Ishikawa (cell line): Measurements from ENCODE around the gene PTPRN2.

ENCODE experiments used
- CEBPB ChIP-seq: IDR thresholded peaks from 2 replicates; pipeline ENCODE4 v1.6.1; 2012
- CREB1 ChIP-seq: IDR thresholded peaks from 2 replicates; pipeline ENCODE4 v1.6.1; 2012; ENCODE audit warnings: low read depth
- EGR1 ChIP-seq: IDR thresholded peaks from 2 replicates; pipeline ENCODE4 v1.6.1; 2012
- EP300 ChIP-seq: IDR thresholded peaks from 2 replicates; pipeline ENCODE4 v1.6.1; 2012; ENCODE audit warnings: borderline replicate concordance
- FOXM1 ChIP-seq: IDR thresholded peaks from 2 replicates; pipeline ENCODE4 v1.6.1; 2012; ENCODE audit warnings: low read depth, borderline replicate concordance
- MAX ChIP-seq: IDR thresholded peaks from 2 replicates; pipeline ENCODE4 v1.6.1; 2012
- NFIC ChIP-seq: IDR thresholded peaks from 2 replicates; pipeline ENCODE4 v1.6.1; 2012
- RAD21 ChIP-seq: IDR thresholded peaks from 2 replicates; pipeline ENCODE4 v1.6.1; 2012; ENCODE audit warnings: low read depth
- REST ChIP-seq: IDR thresholded peaks from 2 replicates; pipeline ENCODE4 v1.6.1; 2012; ENCODE audit warnings: low read depth, mild to moderate bottlenecking
- TAF1 ChIP-seq: IDR thresholded peaks from 2 replicates; pipeline ENCODE4 v1.6.1; 2012; ENCODE audit warnings: low read depth, mild to moderate bottlenecking
- TCF12 ChIP-seq: IDR thresholded peaks from 2 replicates; pipeline ENCODE4 v1.6.1; 2012; ENCODE audit warnings: low read depth
- TEAD4 ChIP-seq: IDR thresholded peaks from 2 replicates; pipeline ENCODE4 v1.6.1; 2012
- YY1 ChIP-seq: IDR thresholded peaks from 2 replicates; pipeline ENCODE4 v1.6.1; 2012; ENCODE audit warnings: low read depth
- ZBTB7A ChIP-seq: IDR thresholded peaks from 2 replicates; pipeline ENCODE4 v1.6.1; 2012; ENCODE audit warnings: low read depth
- TF ChIP-seq, protein P1 (sequence below): IDR thresholded peaks from 2 replicates; pipeline ENCODE4 v1.6.1; 2012

PTPRN2 gene

DNA sequence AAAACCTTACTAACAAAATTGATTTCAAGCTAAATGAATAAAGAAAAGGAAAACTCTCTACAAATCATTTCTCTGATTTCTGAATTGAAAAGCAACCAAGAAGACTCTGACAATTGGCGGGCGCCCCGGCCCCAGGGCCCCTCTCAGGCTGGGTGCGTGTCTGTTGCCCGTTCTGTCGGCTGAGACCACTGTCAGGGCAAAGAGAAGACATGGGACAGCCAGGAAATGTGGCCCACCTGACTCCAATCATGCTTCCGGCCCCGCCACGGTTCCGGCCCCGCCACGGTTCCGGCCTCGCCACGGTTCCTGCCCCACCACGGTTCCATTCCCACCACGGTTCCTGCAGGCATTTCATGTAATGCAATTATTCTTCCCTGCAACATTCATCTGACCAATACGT, 115.9 kb downstream of the PTPRN2 start:
- TF ChIP-seq CREB1 (no peak), MAX (no peak), FOXM1 (no peak), TCF12 (no peak), REST (no peak)

- TF ChIP-seq TCF12 (no peak), CEBPB (no peak), NFIC (no peak), EGR1 (no peak), EP300 (no peak), RAD21 (no peak), YY1 (no peak), TAF1 (no peak), FOXM1 (no peak), MAX (no peak), CREB1 (no peak), TEAD4 (no peak), ZBTB7A (no peak), REST (no peak)
- TF ChIP-seq, protein P1, sequence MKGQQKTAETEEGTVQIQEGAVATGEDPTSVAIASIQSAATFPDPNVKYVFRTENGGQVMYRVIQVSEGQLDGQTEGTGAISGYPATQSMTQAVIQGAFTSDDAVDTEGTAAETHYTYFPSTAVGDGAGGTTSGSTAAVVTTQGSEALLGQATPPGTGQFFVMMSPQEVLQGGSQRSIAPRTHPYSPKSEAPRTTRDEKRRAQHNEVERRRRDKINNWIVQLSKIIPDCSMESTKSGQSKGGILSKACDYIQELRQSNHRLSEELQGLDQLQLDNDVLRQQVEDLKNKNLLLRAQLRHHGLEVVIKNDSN = no peak
Observed at GRCh38 chr7:158470336-158470735, 117.3 kb downstream of the PTPRN2 start.

DNA sequence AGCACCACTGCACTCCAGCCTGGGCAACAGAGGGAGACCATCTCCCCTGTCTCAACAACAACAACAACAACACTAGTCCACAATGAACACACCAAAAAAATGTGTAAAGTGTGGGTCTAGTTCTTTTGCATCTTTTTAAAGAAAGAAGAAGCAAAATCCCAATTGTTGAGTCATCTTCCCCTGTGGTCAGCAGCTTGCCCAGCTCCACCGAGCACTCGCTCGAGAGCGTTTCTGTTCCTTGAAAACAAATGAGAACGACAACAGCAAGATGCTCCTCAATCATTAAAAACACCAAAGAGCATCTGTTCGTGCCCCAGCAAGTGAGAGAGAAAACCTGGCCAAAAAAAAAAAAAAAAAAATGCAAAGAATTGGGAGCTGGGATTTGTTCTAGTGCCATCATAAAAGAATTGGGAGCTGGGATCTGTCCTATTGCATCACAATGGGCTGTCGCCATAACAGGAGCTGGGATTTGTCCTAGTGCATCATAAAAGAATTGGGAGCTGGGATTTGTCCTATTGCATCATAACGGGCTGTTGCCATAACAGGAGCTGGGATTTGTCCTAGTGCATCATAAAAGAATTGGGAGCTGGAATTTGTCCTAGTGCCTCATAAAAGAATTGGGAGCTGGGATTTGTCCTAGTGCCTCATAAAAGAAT, 118.1 kb downstream of the PTPRN2 start:
- TF ChIP-seq YY1 (no peak), CREB1 (no peak), TCF12 (no peak), NFIC (no peak), RAD21 (no peak), EGR1 (no peak), TAF1 (no peak), TEAD4 (no peak), ZBTB7A (no peak), MAX (no peak), CEBPB (no peak), REST (no peak), FOXM1 (no peak), EP300 (no peak)
- TF ChIP-seq, protein P1 = no peak

DNA sequence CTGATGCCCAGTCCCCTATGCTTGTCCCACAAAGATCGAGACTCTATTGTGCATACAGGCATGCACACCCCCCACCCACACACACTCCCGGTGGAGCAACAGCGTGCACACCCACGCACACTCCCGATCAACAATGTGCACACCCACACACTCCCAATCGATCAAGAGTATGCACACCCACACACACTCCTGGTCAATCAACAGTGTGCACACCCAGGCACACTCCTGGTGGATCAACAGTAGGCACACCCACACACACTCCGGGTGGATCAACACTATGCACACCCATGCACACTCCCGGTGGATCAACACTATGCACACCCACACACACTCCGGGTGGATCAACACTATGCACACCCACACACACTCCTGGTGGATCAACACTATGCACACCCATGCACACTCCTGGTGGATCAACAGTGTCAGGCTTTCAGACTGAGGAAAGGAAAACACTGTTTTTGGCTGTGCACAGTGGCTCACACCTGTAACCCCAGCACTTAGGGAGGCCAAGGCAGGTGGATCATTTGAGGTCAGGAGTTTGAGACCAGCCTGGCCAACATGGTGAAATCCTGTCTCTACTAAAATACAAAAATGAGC, 118.8 kb downstream of the PTPRN2 start:
- no peak for TF ChIP-seq NFIC
- TF ChIP-seq TEAD4 = no peak
- no peak for TF ChIP-seq CREB1
- no peak for TF ChIP-seq ZBTB7A
- TF ChIP-seq, protein P1 = no peak
- TF ChIP-seq YY1 = no peak
